ENCODE data around the gene SPAG9. TPM values are rescaled to one million over a fixed set of nuclear protein-coding genes. Genes with fewer than 3 reads are reported as not detected.
A peak's percentile ranks its signal among the peaks of the same experiment; 100 is the strongest.

Gene SPAG9
- total RNA-seq, 2 donors from 2014 or later: 46.0 to 67.0 TPM

GRCh38 chr17:50947782-50948543 is 172.7 kb downstream of the SPAG9 start:
- Histone ChIP-seq H3K4me1 (peaks cover 26% of the 10 kb centered on the region), H3K9me3 (no peaks in the 10 kb centered on the region), H3K27ac (peak overlapping the region; percentile 84), H3K27me3 (no peaks in the 10 kb centered on the region), H3K9ac (ENCODE audit: low read depth in 2 of 2, low read length in 2 of 2) (peak overlapping the region; percentile 56 to 58), H3K4me3 (no peak overlapping the region), H3K36me3 (no peaks in the 10 kb centered on the region)
- peak; percentile 93 for DNase-seq
- intact Hi-C loops (cut with DNase I): no loop called here
- no peak for TF ChIP-seq CTCF (IDR thresholded peaks at IDR 0.05)

- intact Hi-C loops (cut with DNase I): no loop called here
Observed at GRCh38 chr17:50946891-50947781, 173.5 kb downstream of the SPAG9 start.

DNA sequence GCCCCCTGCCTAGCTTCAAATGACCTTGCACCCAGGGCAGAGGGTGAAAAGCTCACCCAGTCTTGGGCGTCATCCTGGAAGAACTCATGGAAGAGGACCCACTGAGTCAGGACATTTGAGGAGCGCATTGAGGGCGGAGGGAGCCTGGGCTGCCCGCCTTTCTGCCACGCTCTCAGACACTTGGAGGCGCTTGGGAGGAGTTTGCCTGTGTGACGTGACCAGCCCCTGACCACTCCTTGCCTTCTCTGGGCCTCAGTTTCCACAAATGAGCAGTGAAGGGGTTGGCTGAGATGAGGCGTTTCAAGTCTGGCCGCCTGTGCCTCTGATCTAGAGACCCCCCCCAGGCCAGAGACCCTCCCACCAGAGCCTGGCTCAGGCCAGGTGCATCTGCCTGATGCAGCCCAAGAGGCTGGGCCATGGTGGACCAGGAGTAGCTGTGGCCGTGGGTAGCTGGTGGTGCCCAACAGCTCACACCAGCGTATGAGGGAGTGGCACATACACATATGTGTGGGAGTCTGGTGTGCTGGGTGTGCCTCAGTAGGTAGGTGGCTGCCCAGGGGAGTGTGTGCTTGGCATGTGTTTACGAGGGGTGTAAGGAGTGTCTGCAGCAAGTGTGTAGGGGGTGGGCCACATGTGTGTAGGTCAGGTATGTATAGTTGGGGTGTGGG is 174.3 kb downstream of the SPAG9 start:
- Histone ChIP-seq H3K4me1 (peaks cover 24% of the 10 kb centered on the region), H3K27ac (no peak overlapping the region), H3K27me3 (no peaks in the 10 kb centered on the region), H3K36me3 (no peaks in the 10 kb centered on the region), H3K4me3 (no peak overlapping the region), H3K9ac (ENCODE audit: low read depth in 2 of 2, low read length in 2 of 2) (no peak overlapping the region), H3K9me3 (no peaks in the 10 kb centered on the region)
- no peak for TF ChIP-seq CTCF (IDR thresholded peaks at IDR 0.05)
- intact Hi-C loops (cut with DNase I): no loop called here
- no peak for DNase-seq

More at GRCh38 chr17:50946891-50947781, 173.5 kb downstream of the SPAG9 start:
- H3K27ac ChIP-seq: peak overlapping the region; percentile 84
- no peak for DNase-seq
- H3K9ac ChIP-seq (ENCODE audit: low read depth in 2 of 2, low read length in 2 of 2): peak overlapping the region; percentile 56 to 58
- no peaks in the 10 kb centered on the region for H3K9me3 ChIP-seq
- no peak overlapping the region for H3K4me3 ChIP-seq
- no peaks in the 10 kb centered on the region for H3K27me3 ChIP-seq
- TF ChIP-seq CTCF (IDR thresholded peaks at IDR 0.05): no peak
- H3K4me1 ChIP-seq: peaks cover 26% of the 10 kb centered on the region
- no peaks in the 10 kb centered on the region for H3K36me3 ChIP-seq

DNA sequence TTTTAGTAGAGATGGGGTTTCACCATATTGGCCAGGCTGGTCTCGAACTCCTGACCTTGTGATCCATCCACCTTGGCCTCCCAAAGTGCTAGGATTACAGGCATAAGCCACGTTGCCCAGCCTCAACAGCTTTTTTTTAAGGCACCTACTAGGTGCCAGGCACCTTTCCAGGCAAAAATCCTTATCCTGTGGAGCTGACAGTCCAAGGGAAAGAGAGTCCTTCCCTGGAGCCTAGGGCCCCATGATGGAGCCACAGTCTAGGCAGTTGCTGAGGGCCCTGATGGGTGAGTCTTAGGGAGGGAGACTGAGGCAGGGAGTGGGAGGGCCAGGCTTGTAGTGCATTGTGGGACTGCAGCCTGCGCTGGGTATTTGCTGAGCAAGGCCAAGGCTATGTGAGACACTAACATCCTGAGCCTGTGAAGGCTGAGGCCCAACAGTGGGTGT is 174.9 kb downstream of the SPAG9 start:
- Histone ChIP-seq H3K27ac (no peak overlapping the region), H3K36me3 (no peaks in the 10 kb centered on the region), H3K27me3 (no peaks in the 10 kb centered on the region), H3K9ac (ENCODE audit: low read depth in 2 of 2, low read length in 2 of 2) (no peak overlapping the region), H3K9me3 (no peaks in the 10 kb centered on the region), H3K4me1 (peaks cover 24% of the 10 kb centered on the region), H3K4me3 (no peak overlapping the region)
- intact Hi-C loops (cut with DNase I): no loop called here
- DNase-seq: no peak
- TF ChIP-seq CTCF (IDR thresholded peaks at IDR 0.05): no peak

Data from colonic mucosa (tissue), 4 donors.